Measurements from ENCODE around the gene GRID2. TPM values are rescaled to one million over a fixed set of nuclear protein-coding genes. Genes with fewer than 3 reads are reported as not detected.

Gene GRID2
- total RNA-seq, 3 donors from 2014 or later, result under 0.01 TPM

- no peak for TF ChIP-seq POLR2AphosphoS5 (IDR thresholded peaks at IDR 0.05)
Observed at GRCh38 chr4:93237521-93237920, 933.8 kb downstream of the GRID2 start.

GRCh38 chr4:93243262-93243661, 939.5 kb downstream of the GRID2 start:
- intact Hi-C loops (cut with DNase I; ENCODE audit: low total_unique reads), result no loop called here
- Histone ChIP-seq H3K4me3 (no peak overlapping the region), H3K27me3 (no peaks in the 10 kb centered on the region), H3K4me1 (no peaks in the 10 kb centered on the region), H3K9me3 (no peaks in the 10 kb centered on the region), H3K27ac (no peak overlapping the region), H3K36me3 (no peaks in the 10 kb centered on the region)
- TF ChIP-seq POLR2AphosphoS5 (IDR thresholded peaks at IDR 0.05), result no peak
- TF ChIP-seq CTCF (IDR thresholded peaks at IDR 0.05), result no peak
- no peak for TF ChIP-seq POLR2A (IDR thresholded peaks at IDR 0.05)
- DNase-seq (ENCODE audit: low spot score in 2 of 2), result no peak

More at GRCh38 chr4:93237521-93237920, 933.8 kb downstream of the GRID2 start:
- Histone ChIP-seq H3K27ac (no peak overlapping the region), H3K36me3 (no peaks in the 10 kb centered on the region), H3K9me3 (no peaks in the 10 kb centered on the region), H3K4me3 (no peak overlapping the region), H3K27me3 (no peaks in the 10 kb centered on the region), H3K4me1 (no peaks in the 10 kb centered on the region)
- intact Hi-C loops (cut with DNase I; ENCODE audit: low total_unique reads), result no loop called here
- DNase-seq (ENCODE audit: low spot score in 2 of 2), result no peak

GRCh38 chr4:93261207-93261606, 957.4 kb downstream of the GRID2 start:
- H3K4me3 ChIP-seq, result no peak overlapping the region
- H3K27ac ChIP-seq, result no peak overlapping the region
- DNase-seq (ENCODE audit: low spot score in 2 of 2), result no peak
- TF ChIP-seq CTCF (IDR thresholded peaks at IDR 0.05), result no peak
- TF ChIP-seq POLR2A (IDR thresholded peaks at IDR 0.05), result no peak
- no peak for TF ChIP-seq POLR2AphosphoS5 (IDR thresholded peaks at IDR 0.05)
- no peaks in the 10 kb centered on the region for H3K36me3 ChIP-seq
- H3K4me1 ChIP-seq, result no peaks in the 10 kb centered on the region
- intact Hi-C loops (cut with DNase I; ENCODE audit: low total_unique reads), result no loop called here
- H3K9me3 ChIP-seq, result no peaks in the 10 kb centered on the region
- no peaks in the 10 kb centered on the region for H3K27me3 ChIP-seq

- TF ChIP-seq CTCF (IDR thresholded peaks at IDR 0.05), result no peak
- no peak for TF ChIP-seq POLR2AphosphoS5 (IDR thresholded peaks at IDR 0.05)
- no peak for TF ChIP-seq POLR2A (IDR thresholded peaks at IDR 0.05)
- Histone ChIP-seq H3K4me3 (no peak overlapping the region), H3K27me3 (no peaks in the 10 kb centered on the region), H3K4me1 (no peaks in the 10 kb centered on the region), H3K27ac (no peak overlapping the region), H3K36me3 (no peaks in the 10 kb centered on the region), H3K9me3 (no peaks in the 10 kb centered on the region)
- intact Hi-C loops (cut with DNase I; ENCODE audit: low total_unique reads), result no loop called here
- no peak for DNase-seq (ENCODE audit: low spot score in 2 of 2)
Observed at GRCh38 chr4:93263166-93263565, 959.4 kb downstream of the GRID2 start.

- TF ChIP-seq POLR2AphosphoS5 (IDR thresholded peaks at IDR 0.05), result no peak
- TF ChIP-seq POLR2A (IDR thresholded peaks at IDR 0.05), result no peak
- intact Hi-C loops (cut with DNase I; ENCODE audit: low total_unique reads), result no loop called here
- no peak overlapping the region for H3K4me3 ChIP-seq
Observed at GRCh38 chr4:93267747-93268146, 964.0 kb downstream of the GRID2 start.

GRCh38 chr4:93285346-93285745, 981.6 kb downstream of the GRID2 start:
- H3K27me3 ChIP-seq, result no peaks in the 10 kb centered on the region
- no peaks in the 10 kb centered on the region for H3K9me3 ChIP-seq
- TF ChIP-seq CTCF (IDR thresholded peaks at IDR 0.05) (no peak), POLR2AphosphoS5 (IDR thresholded peaks at IDR 0.05) (no peak), POLR2A (IDR thresholded peaks at IDR 0.05) (no peak)
- no peak overlapping the region for H3K4me3 ChIP-seq
- no peaks in the 10 kb centered on the region for H3K4me1 ChIP-seq
- no peak for DNase-seq (ENCODE audit: low spot score in 2 of 2)
- intact Hi-C loops (cut with DNase I; ENCODE audit: low total_unique reads), result no loop called here
- H3K36me3 ChIP-seq, result no peaks in the 10 kb centered on the region
- no peak overlapping the region for H3K27ac ChIP-seq

More at GRCh38 chr4:93267747-93268146, 964.0 kb downstream of the GRID2 start:
- H3K9me3 ChIP-seq, result no peaks in the 10 kb centered on the region
- no peak overlapping the region for H3K27ac ChIP-seq
- H3K4me1 ChIP-seq, result no peaks in the 10 kb centered on the region
- DNase-seq (ENCODE audit: low spot score in 2 of 2), result no peak
- no peaks in the 10 kb centered on the region for H3K27me3 ChIP-seq
- H3K36me3 ChIP-seq, result no peaks in the 10 kb centered on the region

Data from breast epithelium (tissue), 4 donors.